ENCODE measurements around the gene VHLL. TPM values are rescaled to one million over a fixed set of nuclear protein-coding genes. Genes with fewer than 3 reads are reported as not detected.
A peak's percentile ranks its signal among the peaks of the same experiment; 100 is the strongest.

Gene VHLL
- polyA plus RNA-seq, 1 of the 3 experiments (the other 2 are of a cell fraction), result not detected

- ChIA-PET CTCF (interaction anchor here (0.9 to 1.2 kb wide), 3 partner anchors 9 to 75 kb away, joined by 3 to 4 read pairs (median 3); no protein-coding TSS in a partner anchor), POLR2A (interaction anchor here (0.8 kb wide), 1 partner anchor 9 kb away, joined by 3 read pairs; no protein-coding TSS in a partner anchor)
- Histone ChIP-seq H4K20me1 (ENCODE audit: insufficient read depth) (no peaks in the 10 kb centered on the region), H2AFZ (ENCODE audit: low read depth) (no peak overlapping the region), H3K4me2 (no peak overlapping the region), H3K36me3 (replicated peaks in 1 of 2; ENCODE audit: control insufficient read depth in 1 of 2, insufficient read depth in 2 of 2, low read length in 1 of 2) (peaks cover 73 to 87% of the 10 kb centered on the region in 2 experiments), H3K79me2 (ENCODE audit: insufficient read depth) (no peaks in the 10 kb centered on the region), H3K9me3 (no peaks in the 10 kb centered on the region), H3K4me1 (ENCODE audit: control insufficient read depth in 1 of 2, insufficient read depth in 2 of 2, low read depth in 1 of 2, low read length in 1 of 2) (no peaks in the 10 kb centered on the region), H3K27me3 (ENCODE audit: insufficient read depth) (no peaks in the 10 kb centered on the region), H3K9ac (no peak overlapping the region), H3K9me2 (no peaks in the 10 kb centered on the region), H3K27ac (ENCODE audit: low read depth in 2 of 2, low read length in 1 of 2) (no peak overlapping the region), H3F3A (replicated peaks; ENCODE audit: insufficient read depth) (peaks cover 22% of the 10 kb centered on the region), H3K4me3 (ENCODE audit: low read depth in 2 of 2, low read length in 1 of 2) (no peak overlapping the region)
- WGBS (ENCODE audit: low lambda C conversion rate), result 79% methylated on average over 6 of the region's 6 CpGs
- DNase-seq, result no peak
- TF ChIP-seq GATA2 (CRISPR knock-in tag; IDR thresholded peaks at IDR 0.05) (no peak), FOXM1 (IDR thresholded peaks at IDR 0.05; ENCODE audit: low read depth) (no peak), TAF1 (IDR thresholded peaks at IDR 0.05; ENCODE audit: borderline replicate concordance, low read depth, low read length) (no peak), FOSL2 (IDR thresholded peaks at IDR 0.05; ENCODE audit: borderline replicate concordance, low read depth) (peak; percentile 23; the same call in 1 of the 2 replicates), REST (IDR thresholded peaks at IDR 0.05; ENCODE audit: low read depth, low read length) (no peak), NFIC (IDR thresholded peaks at IDR 0.05; ENCODE audit: borderline replicate concordance) (no peak), NRF1 (IDR thresholded peaks at IDR 0.05; ENCODE audit: low read depth, low read length) (no peak)
Observed at GRCh38 chr1:156310962-156311361, 11.9 kb upstream of the VHLL start.

GRCh38 chr1:156308078-156308477 lies 9.0 kb upstream of the VHLL start:
- ChIA-PET POLR2A (no interaction called here), CTCF (interaction anchor here (1.0 to 2.2 kb wide), 4 partner anchors 11 to 83 kb away, joined by 3 to 10 read pairs (median 5); no protein-coding TSS in a partner anchor)

More at GRCh38 chr1:156308078-156308477, 9.0 kb upstream of the VHLL start:
- H3F3A ChIP-seq (replicated peaks; ENCODE audit: insufficient read depth), result peaks cover 23% of the 10 kb centered on the region
- no peaks in the 10 kb centered on the region for H4K20me1 ChIP-seq (ENCODE audit: insufficient read depth)
- no peak overlapping the region for H3K9ac ChIP-seq
- H2AFZ ChIP-seq (ENCODE audit: low read depth), result no peak overlapping the region
- 0 out of 4 replicates have a peak overlapping the region, but pooled peaks of 1 of the 2 experiments have one; percentile 3 for H3K27ac ChIP-seq (ENCODE audit: low read depth in 2 of 2, low read length in 1 of 2)
- no peaks in the 10 kb centered on the region for H3K9me2 ChIP-seq
- no peak for DNase-seq
- H3K4me3 ChIP-seq (ENCODE audit: low read depth in 2 of 2, low read length in 1 of 2), result no peak overlapping the region
- H3K36me3 ChIP-seq (replicated peaks in 1 of 2; ENCODE audit: control insufficient read depth in 1 of 2, insufficient read depth in 2 of 2, low read length in 1 of 2), result peaks cover 51 to 79% of the 10 kb centered on the region in 2 experiments
- TF ChIP-seq FOSL2 (IDR thresholded peaks at IDR 0.05; ENCODE audit: borderline replicate concordance, low read depth) (peak; percentile 26; the same call in 1 of the 2 replicates), NFIC (IDR thresholded peaks at IDR 0.05; ENCODE audit: borderline replicate concordance) (no peak)
- H3K4me2 ChIP-seq, result no peak overlapping the region
- no peaks in the 10 kb centered on the region for H3K27me3 ChIP-seq (ENCODE audit: insufficient read depth)
- H3K4me1 ChIP-seq (ENCODE audit: control insufficient read depth in 1 of 2, insufficient read depth in 2 of 2, low read depth in 1 of 2, low read length in 1 of 2), result no peaks in the 10 kb centered on the region
- H3K9me3 ChIP-seq, result no peaks in the 10 kb centered on the region
- no peaks in the 10 kb centered on the region for H3K79me2 ChIP-seq (ENCODE audit: insufficient read depth)
